Measurements from ENCODE around the gene GNAI2.
A peak's percentile ranks its signal among the peaks of the same experiment; 100 is the strongest.
"Not testable (repeated sequence)": the region's sequence is repeated elsewhere in the genome, so short reads cannot be mapped to it uniquely, and the experiment has no call there.

Gene GNAI2

DNA sequence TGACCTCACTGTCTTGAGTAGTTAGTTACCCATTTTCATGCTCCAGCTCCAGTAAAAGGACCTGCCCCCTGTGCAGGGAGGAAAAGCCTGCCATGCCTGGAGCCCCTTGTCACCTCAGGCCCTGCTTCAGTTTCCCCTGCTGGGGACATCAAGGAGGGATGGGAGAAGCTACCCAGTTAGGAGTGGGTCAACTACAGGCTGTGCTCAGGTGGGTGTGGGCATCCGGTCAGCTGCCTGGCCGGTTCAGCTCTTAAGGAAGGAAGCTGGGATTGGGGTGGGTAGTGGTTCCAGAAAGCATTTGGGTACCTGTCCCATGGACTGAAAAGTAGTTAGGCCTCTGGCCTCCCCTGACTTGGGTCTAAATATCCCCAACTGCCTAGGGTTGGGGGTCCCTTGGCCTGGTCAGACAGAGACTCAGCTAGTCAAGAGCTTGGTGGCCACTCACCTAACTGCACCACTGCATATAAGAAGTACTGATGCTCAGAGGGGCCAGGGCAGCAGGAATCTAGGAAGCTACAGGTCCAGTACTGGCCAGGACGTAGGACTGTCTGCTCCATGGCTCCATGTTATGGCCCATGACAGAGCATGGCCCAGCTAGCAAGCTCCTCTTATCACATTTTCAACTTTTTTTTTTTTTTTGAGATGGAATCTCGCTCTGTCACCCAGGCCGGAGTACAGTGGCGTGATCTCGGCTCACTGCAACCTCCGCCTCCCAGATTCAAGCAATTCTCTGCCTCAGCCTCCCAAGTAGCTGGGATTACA, 43.4 kb downstream of the GNAI2 start:
- Histone ChIP-seq H3K27me3 (ENCODE audit: low read depth) (no peaks in the 10 kb centered on the region), H3K4me3 (no peak overlapping the region), H3K4me1 (no peaks in the 10 kb centered on the region), H3K9me3 (no peaks in the 10 kb centered on the region), H3K36me3 (replicated peaks) (no peaks in the 10 kb centered on the region)
- no peak for DNase-seq (ENCODE audit: low spot score in 2 of 2)
- in situ Hi-C loops (cut with MboI; ENCODE audit: low sequenced_read_pairs) = no loop called here

DNA sequence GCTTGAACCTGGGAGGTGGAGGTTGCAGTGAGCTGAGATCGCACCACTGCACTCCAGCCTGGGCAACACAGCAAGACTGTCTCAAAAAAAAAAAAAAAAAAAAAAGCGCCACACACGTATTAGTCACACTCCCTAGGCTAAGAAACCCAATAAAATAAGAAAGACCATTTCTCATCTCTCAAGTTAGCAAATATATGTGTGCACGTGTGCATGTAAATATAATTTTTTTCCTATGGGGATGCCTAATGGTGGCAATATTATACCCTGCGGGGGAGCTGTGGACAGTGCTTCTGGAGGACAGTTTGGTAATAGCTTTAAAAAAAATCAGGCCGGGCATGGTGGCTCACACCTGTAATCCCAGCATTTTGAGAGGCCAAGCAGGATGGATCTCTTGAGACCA, 48.1 kb downstream of the GNAI2 start:
- H3K4me1 ChIP-seq; H3K4me3 ChIP-seq; H3K9me3 ChIP-seq; DNase-seq (ENCODE audit: low spot score in 2 of 2); H3K27me3 ChIP-seq (ENCODE audit: low read depth); in situ Hi-C loops (cut with MboI; ENCODE audit: low sequenced_read_pairs): not testable (repeated sequence)
- peaks cover 33% of the 10 kb centered on the region for H3K36me3 ChIP-seq (replicated peaks)

DNA sequence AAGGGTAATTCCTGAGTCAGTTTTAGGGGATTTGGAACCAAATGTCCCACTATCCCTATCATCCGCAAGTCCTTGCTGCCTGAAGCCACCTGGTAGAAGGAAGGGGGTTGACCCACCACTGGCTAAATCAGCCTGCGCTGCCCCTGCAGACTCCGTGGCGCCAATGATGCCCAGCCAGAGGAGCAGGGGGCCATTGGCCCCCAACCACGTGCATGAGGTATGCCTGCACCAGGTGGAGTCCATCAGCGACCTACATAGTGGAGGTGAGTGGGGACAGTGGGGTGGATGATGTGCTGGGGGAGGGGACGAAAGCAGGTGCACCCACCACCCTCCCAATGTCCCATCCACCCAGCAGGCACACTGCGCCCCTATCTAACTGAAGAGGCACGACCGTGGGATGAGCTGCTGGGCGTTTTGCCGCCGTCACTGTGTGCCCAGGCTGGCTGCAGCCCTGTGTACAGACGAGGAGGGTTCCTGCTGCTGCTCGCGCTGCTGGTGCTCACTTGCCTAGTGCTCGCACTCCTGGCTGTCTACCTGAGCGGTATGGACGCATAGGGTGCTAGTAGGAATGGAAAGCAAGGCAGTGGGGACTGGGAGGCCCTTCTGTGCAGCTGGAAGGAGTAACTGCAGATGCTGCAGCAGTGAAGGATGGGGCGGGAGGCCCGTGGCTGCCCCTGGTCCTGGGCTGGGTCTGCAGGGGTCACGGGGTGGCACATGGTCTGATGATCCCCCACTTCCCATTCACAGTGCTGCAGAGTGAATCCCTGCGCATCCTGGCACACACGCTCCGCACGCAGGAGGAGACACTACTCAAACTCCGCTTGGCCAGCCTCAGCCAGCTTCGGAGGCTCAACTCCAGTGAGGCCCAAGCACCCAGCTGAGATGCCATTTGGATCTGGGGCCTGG, 50.6 kb downstream of the GNAI2 start:
- H3K36me3 ChIP-seq (replicated peaks) = peaks cover 48% of the 10 kb centered on the region
- DNase-seq (ENCODE audit: low spot score in 2 of 2) = no peak
- no peaks in the 10 kb centered on the region for H3K9me3 ChIP-seq
- H3K4me3 ChIP-seq = no peak overlapping the region
- in situ Hi-C loops (cut with MboI; ENCODE audit: low sequenced_read_pairs) = no loop called here
- no peaks in the 10 kb centered on the region for H3K27me3 ChIP-seq (ENCODE audit: low read depth)
- no peaks in the 10 kb centered on the region for H3K4me1 ChIP-seq

DNA sequence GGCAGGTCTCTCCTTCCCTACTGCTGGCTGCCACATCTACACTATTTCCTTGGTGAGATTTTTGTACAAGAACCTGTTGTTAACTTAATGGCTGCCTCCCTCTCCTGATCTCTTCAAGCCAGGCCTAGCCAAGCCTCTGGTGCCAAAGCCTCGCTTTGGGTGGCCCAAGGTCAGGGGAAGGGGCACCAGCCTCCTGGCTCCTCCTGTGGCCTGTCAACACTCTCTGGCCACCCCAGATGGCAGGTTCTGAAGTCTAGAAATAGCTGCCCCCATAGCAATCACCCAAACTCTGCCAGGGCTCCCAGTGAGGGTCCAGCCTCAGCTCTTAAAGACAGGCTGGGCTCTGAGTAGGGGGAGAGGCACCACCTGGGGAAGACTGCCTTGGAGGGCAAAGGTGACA, 51.3 kb downstream of the GNAI2 start:
- Histone ChIP-seq H3K9me3 (no peaks in the 10 kb centered on the region), H3K27me3 (ENCODE audit: low read depth) (no peaks in the 10 kb centered on the region), H3K4me1 (no peaks in the 10 kb centered on the region), H3K36me3 (replicated peaks) (peaks cover 52% of the 10 kb centered on the region), H3K4me3 (no peak overlapping the region)
- no peak for DNase-seq (ENCODE audit: low spot score in 2 of 2)
- in situ Hi-C loops (cut with MboI; ENCODE audit: low sequenced_read_pairs) = no loop called here

DNA sequence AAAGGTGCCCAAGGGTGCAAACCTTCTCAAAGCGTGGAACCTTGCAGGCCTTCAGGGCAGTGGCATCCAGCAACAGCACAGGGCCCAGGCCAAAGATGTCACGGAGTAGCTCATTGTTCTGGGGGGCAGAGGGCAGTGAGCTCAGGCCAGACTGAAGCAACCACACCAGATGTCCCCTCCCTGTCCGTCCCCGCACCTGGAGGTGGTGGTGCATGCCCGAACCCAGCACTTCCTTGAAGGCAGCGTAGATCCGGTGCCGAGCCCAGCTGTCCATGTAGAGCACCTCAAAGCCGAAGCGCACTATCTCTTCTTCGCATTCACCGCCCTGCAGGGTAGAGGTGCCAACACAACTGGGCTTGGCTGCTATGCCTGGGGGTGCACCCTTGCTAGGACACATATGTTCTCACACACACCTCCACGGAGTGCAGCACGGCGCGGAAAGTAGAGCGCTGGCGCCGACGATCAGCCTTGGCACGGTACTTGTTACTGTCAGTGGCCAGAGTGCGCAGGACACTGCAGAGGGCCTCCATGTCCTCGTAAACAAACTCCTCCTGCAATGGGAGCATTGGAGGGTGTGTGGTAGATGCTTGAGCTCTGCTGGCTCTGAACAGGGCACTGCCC, 52.5 kb downstream of the GNAI2 start:
- Histone ChIP-seq H3K36me3 (replicated peaks) (peaks cover 52% of the 10 kb centered on the region), H3K27me3 (ENCODE audit: low read depth) (no peaks in the 10 kb centered on the region), H3K9me3 (no peaks in the 10 kb centered on the region), H3K4me3 (no peak overlapping the region), H3K4me1 (peaks cover 4% of the 10 kb centered on the region)
- in situ Hi-C loops (cut with MboI; ENCODE audit: low sequenced_read_pairs) = no loop called here
- no peak for DNase-seq (ENCODE audit: low spot score in 2 of 2)

DNA sequence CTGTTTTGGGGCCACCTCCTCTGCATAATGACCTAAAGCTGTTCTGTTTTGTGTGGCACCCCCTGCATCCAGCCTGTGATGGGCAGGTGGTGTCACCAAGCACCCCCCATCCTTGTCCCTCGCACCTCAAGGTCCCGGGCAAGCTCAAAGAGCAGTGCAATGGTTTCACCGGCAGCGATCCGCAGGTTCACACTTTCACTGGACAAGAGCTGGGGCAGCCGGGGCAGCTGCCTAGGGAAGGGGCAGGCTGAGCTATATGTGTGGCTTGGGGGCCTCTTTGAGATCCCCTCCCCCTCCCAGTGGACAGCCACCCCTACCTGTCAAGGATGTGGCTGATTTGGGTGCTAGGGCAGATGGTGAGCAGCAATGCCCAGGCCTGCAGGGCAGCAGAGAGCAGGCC, 53.1 kb downstream of the GNAI2 start:
- Histone ChIP-seq H3K36me3 (replicated peaks) (peaks cover 52% of the 10 kb centered on the region), H3K9me3 (no peaks in the 10 kb centered on the region), H3K4me3 (no peak overlapping the region), H3K27me3 (ENCODE audit: low read depth) (no peaks in the 10 kb centered on the region), H3K4me1 (peaks cover 4% of the 10 kb centered on the region)
- in situ Hi-C loops (cut with MboI; ENCODE audit: low sequenced_read_pairs) = no loop called here
- no peak for DNase-seq (ENCODE audit: low spot score in 2 of 2)

DNA sequence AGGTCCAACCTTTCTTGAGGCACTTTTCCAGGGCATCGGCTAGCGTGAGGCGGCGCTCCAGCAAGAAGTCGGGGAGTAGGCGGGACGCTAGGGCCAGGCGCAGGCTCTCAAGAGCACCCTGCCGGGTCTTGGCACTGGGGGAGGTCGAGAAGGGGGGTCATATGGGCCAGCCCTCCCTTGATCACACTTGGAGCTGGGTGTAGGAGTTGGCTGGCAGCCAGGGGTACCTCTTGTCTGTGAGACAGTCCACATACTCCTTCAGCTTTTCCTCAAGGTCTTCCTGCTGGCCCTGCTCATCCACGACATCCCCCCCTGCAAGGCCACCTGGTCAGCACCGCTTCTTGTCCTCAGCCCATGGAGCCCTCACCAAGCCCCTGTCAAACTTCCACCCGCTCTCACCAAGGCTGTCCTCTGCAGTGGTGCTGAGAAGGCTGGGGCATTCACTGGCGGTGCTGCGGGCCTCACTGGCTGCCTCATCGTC, 54.2 kb downstream of the GNAI2 start:
- Histone ChIP-seq H3K9me3 (no peaks in the 10 kb centered on the region), H3K36me3 (replicated peaks) (peaks cover 52% of the 10 kb centered on the region), H3K4me3 (no peak overlapping the region), H3K4me1 (peaks cover 4% of the 10 kb centered on the region), H3K27me3 (ENCODE audit: low read depth) (no peaks in the 10 kb centered on the region)
- DNase-seq (ENCODE audit: low spot score in 2 of 2) = no peak
- in situ Hi-C loops (cut with MboI; ENCODE audit: low sequenced_read_pairs) = loop anchor here (5.0 kb wide), 1 partner anchor 37 kb away; the partner anchor contains the start of gene TUSC2

DNA sequence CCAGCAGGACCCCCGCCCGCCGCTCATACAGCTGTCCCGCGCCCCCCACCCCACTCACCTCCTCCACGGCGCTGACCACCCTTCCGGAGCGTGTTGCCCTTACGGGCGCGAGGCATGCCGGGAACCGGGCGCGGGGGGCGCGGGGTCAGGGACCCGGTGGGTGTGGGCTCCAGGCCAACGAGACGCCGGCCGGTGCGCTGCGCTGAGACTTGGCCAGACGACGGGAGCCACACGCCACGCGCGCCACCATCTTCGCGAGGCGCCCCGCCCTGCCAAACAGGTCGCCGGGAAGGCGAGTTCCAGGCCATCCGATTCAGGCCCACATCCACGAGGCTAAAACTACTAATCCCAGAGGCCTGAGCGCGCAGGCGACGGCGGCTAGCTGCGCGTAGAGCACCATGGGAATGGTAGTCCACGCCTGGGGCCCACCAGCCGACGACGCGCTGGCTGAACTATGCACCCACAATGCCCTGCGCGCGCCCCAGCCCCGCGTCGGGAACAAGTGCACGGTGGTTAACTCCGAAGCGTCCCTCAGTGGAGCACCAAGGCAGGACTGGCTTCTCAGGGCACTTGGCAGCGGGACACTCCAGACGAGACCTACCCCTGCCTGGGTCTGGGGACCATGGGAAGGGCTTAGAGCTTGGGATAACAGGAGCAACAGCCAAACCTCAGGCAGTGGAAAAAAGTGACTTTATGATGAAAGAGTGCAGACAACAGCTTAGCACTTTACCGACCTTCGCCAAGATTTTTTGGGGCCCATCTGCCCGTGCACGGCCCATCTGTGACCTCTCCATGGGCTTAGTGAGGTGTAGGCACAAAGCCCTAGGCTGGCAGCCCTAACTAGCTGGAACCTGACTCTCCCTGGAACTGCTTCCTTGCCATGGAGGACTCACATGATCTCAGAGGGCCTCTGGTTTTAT, 56.4 kb downstream of the GNAI2 start, which contains the start of gene IFRD2:
TSS of gene IFRD2 (minus strand) at position 271 of the 920 bp plus-strand sequence. CDS start at position 116, 155 bp downstream.
- H3K4me1 ChIP-seq = peaks cover 4% of the 10 kb centered on the region
- DNase-seq (ENCODE audit: low spot score in 2 of 2) = peak; percentile 97 to 98
- no peaks in the 10 kb centered on the region for H3K27me3 ChIP-seq (ENCODE audit: low read depth)
- in situ Hi-C loops (cut with MboI; ENCODE audit: low sequenced_read_pairs) = loop anchor here (5.0 kb wide), 1 partner anchor 35 kb away; the partner anchor contains the start of gene TUSC2
- peak within 1 kb of the TSS; percentile 85 for H3K4me3 ChIP-seq
- no peaks in the 10 kb centered on the region for H3K9me3 ChIP-seq
- peaks cover 36% of the 10 kb centered on the region for H3K36me3 ChIP-seq (replicated peaks)

DNA sequence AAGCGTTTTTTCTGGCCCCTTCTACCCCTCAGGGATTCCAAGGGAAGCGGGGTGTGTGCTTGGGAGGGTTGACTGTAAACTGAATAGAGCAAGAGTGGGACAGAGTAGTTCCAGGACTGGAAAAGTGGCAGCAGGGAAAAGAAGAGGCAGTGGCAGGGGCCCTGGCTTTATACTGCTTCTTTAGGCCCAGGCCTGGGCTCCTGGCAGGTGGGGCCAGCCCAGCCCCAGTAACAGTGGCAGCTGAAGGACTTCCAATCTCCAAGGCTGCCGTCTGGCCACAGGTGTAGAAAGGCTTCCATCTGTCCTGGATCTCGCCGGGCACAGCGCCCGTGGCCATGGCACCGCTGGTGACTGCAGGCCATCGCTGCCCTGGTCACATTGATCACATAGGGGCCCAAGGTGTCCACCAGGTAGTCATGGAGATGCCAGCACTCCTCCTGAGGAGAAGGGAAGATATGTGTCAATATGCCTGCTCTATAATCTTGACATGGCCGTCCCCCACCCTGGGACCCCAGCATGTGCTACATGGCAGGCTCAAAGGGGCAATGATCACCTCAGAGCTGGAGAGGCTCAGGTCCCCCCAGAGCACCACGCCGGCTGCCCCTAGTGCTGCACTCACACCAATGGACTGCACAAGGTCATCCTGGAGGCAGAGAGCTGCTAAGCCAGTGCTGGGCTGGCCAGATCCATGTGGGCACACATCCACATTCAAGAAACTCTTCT, 57.2 kb downstream of the GNAI2 start:
- in situ Hi-C loops (cut with MboI; ENCODE audit: low sequenced_read_pairs) = loop anchor here (5.0 kb wide), 1 partner anchor 34 kb away; the partner anchor contains the start of gene TUSC2
- Histone ChIP-seq H3K9me3 (no peaks in the 10 kb centered on the region), H3K36me3 (replicated peaks) (peaks cover 28% of the 10 kb centered on the region), H3K27me3 (ENCODE audit: low read depth) (no peaks in the 10 kb centered on the region), H3K4me3 (no peak overlapping the region; the same call in 1 of the 2 replicates), H3K4me1 (peaks cover 8% of the 10 kb centered on the region)
- no peak for DNase-seq (ENCODE audit: low spot score in 2 of 2)

DNA sequence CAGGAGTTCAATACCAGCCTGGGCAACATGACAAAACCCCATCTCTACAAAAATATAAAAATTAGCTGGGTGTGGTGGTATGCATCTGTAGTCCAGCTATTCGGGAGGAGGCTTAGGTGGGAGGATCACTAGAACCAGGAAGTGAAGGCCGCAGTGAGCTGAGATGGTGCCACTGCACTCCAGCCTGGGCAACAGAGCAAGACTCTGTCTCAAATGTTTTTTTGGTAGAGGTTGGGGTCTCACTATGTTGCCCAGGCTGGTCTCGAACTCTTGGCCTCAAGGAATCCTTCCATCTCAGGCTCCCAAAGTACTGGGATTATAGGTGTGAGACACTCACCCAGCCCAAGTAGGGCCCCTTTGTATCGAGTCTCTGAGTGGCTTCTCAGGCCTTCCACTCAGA, 58.1 kb downstream of the GNAI2 start:
- no peak overlapping the region for H3K4me3 ChIP-seq
- no peaks in the 10 kb centered on the region for H3K27me3 ChIP-seq (ENCODE audit: low read depth)
- in situ Hi-C loops (cut with MboI; ENCODE audit: low sequenced_read_pairs) = loop anchor here (5.0 kb wide), 1 partner anchor 33 kb away; the partner anchor contains the start of gene TUSC2
- DNase-seq (ENCODE audit: low spot score in 2 of 2) = no peak
- no peaks in the 10 kb centered on the region for H3K9me3 ChIP-seq
- H3K36me3 ChIP-seq (replicated peaks) = peaks cover 19% of the 10 kb centered on the region
- H3K4me1 ChIP-seq = peaks cover 9% of the 10 kb centered on the region

DNA sequence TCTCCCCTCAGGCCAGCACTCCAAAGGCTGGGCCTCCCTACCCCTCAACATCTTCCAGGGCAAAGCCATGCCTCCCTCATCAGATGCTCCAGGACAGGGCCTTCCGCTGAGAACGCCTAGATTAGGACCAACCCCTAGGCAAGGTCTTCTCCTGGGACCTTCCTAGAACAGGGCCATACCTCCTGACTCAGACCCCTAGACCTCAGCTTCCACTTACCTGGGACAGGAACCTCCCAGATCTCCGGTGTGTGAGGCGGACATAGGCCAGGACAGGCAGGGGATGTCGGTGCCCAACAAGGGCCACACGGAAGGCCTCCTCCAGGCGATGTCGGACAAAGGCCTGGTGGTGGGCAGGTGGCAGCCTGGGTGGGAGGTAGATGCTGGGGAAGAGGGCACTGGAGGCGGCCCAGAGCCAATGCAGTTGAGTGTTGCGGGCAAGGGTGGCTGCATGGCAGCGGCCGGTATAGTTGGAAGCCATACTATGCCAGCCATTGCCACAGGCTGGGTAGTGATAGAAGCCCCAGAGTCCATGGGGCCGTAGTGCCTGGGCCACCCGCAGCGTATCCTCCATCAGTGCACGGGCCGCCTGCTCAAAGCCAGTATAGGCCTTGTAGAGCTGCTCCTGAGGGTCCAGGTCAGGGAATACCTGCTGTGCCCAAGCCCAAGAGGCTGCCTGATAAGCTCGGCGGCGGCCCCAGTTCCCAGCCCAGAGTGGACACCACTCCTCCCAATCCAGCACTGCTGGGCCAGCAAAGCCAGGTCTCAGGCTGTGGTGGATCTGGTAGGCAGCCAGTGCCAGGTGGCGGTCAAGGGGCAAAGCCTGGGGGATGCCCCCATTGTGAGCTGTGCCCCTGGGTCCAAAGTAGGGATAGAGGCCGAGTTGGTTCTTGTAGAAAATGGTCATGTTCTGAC, 58.7 kb downstream of the GNAI2 start:
- Histone ChIP-seq H3K36me3 (replicated peaks) (peaks cover 13% of the 10 kb centered on the region), H3K27me3 (ENCODE audit: low read depth) (no peaks in the 10 kb centered on the region), H3K4me3 (no peak overlapping the region), H3K9me3 (no peaks in the 10 kb centered on the region), H3K4me1 (peaks cover 9% of the 10 kb centered on the region)
- no peak for DNase-seq (ENCODE audit: low spot score in 2 of 2)
- in situ Hi-C loops (cut with MboI; ENCODE audit: low sequenced_read_pairs) = loop anchor here (5.0 kb wide), 1 partner anchor 33 kb away; the partner anchor contains the start of gene TUSC2
